Stimulated activated CD4-positive, alpha-beta T cell treated with anti-CD3 and anti-CD28 coated beads, TNF-alpha, amount 100 ng/mL, for 4 hours (primary cell): ENCODE data around the gene ART4.

ENCODE experiments used
- DNase-seq, 3 experiments: peaks; one replicate each; pipeline ENCODE4 v3.0.0-alpha.2; 2020; ENCODE audit warnings: low read depth in 3 of 3

The ART4 gene

GRCh38 chr12:14843425-14843887, at the start of gene ART4:
Gene ART4, minus strand, starts transcription at chr12:14843526. Its CDS starts 413 bp downstream, at chr12:14843113.
- no peak for DNase-seq

GRCh38 chr12:14892726-14893505, 49.6 kb upstream of the ART4 start:
- DNase-seq: no peak

- DNase-seq: no peak
These were observed 47.4 kb upstream of the ART4 start for GRCh38 chr12:14890701-14891100.

GRCh38 chr12:14886271-14886670, 42.9 kb upstream of the ART4 start:
- no peak for DNase-seq

- DNase-seq: no peak
These were observed 42.4 kb upstream of the ART4 start, which contains the start of gene MGP for GRCh38 chr12:14885718-14886221. Gene MGP, minus strand, starts transcription at chr12:14885854. Its CDS starts 63 bp downstream, at chr12:14885791.

- peak; percentile 46 to 74 (median 57) for DNase-seq
These were observed 41.1 kb upstream of the ART4 start for GRCh38 chr12:14884458-14884878.

- no peak for DNase-seq
These were observed 40.4 kb upstream of the ART4 start for GRCh38 chr12:14883686-14884085.

- no peak for DNase-seq
These were observed 37.6 kb upstream of the ART4 start for GRCh38 chr12:14880890-14881453.

- DNase-seq: no peak
These were observed 36.1 kb upstream of the ART4 start for GRCh38 chr12:14879222-14879933.

- DNase-seq: no peak
These were observed 35.2 kb upstream of the ART4 start for GRCh38 chr12:14878488-14878887.

- no peak for DNase-seq
These were observed 33.5 kb upstream of the ART4 start for GRCh38 chr12:14876833-14877232.

- DNase-seq: no peak
These were observed 31.6 kb upstream of the ART4 start for GRCh38 chr12:14874882-14875281.

GRCh38 chr12:14873440-14874185, 30.3 kb upstream of the ART4 start:
- no peak for DNase-seq

- DNase-seq: no peak
These were observed 28.6 kb upstream of the ART4 start for GRCh38 chr12:14871886-14872285.

GRCh38 chr12:14871247-14871646, 27.9 kb upstream of the ART4 start:
- DNase-seq: no peak

GRCh38 chr12:14868916-14869506, 25.7 kb upstream of the ART4 start:
- no peak for DNase-seq

GRCh38 chr12:14860490-14860889, 17.2 kb upstream of the ART4 start:
- DNase-seq: no peak

GRCh38 chr12:14858513-14858912, 15.2 kb upstream of the ART4 start:
- no peak for DNase-seq

GRCh38 chr12:14854586-14855183, 11.4 kb upstream of the ART4 start:
- no peak for DNase-seq

- no peak for DNase-seq
These were observed 10.6 kb upstream of the ART4 start for GRCh38 chr12:14853961-14854360.

- DNase-seq: no peak
These were observed 9.6 kb upstream of the ART4 start for GRCh38 chr12:14852880-14853279.
